HG03457 (cell line): ENCODE data around the gene EMX1.

Experiments used
- ATAC-seq: cut with Tn5 transposase; IDR thresholded peaks from one replicate; pipeline ENCODE4 v1.9.1; 2021; ENCODE audit warnings: moderate number of reproducible peaks; ENCODE audit not compliant: unreplicated experiment

Gene EMX1

DNA sequence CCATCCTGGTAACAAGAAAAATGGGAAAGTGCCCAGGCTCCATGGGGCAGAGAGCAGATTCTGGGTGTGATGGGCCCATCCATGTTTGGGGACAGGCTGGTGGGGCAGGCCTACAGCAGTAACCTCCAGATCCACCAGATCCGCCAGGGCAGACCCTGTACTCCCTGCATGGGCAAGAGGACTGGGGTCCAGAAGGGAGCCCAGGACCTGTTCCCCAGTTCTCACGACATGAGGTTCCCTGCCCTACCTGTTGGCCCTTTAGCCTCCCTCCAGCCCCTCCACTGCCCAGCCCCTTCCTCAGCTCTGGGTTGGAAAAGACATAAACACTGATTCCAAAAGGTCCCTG is 38.7 kb downstream of the EMX1 start:
- ATAC-seq = no peak

DNA sequence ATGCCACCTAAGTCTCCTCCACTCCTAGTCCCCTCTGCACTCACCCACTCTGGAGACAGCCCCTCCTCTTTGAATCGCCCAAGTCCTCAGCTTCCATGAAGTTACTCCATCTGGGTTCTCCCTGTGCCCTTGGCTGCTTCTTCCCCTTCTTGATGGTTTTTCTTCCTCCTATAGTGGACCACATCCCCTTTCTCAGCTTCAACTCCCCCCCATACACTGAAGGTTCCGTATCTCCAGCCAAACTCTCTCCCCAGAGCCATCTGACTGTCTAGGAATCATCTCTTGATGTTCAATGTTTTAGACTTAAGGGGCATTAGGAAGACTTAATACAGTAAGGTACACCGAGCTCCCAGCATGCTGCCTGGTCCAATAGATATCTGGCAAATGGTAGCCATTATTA is 39.6 kb downstream of the EMX1 start:
- ATAC-seq = no peak

DNA sequence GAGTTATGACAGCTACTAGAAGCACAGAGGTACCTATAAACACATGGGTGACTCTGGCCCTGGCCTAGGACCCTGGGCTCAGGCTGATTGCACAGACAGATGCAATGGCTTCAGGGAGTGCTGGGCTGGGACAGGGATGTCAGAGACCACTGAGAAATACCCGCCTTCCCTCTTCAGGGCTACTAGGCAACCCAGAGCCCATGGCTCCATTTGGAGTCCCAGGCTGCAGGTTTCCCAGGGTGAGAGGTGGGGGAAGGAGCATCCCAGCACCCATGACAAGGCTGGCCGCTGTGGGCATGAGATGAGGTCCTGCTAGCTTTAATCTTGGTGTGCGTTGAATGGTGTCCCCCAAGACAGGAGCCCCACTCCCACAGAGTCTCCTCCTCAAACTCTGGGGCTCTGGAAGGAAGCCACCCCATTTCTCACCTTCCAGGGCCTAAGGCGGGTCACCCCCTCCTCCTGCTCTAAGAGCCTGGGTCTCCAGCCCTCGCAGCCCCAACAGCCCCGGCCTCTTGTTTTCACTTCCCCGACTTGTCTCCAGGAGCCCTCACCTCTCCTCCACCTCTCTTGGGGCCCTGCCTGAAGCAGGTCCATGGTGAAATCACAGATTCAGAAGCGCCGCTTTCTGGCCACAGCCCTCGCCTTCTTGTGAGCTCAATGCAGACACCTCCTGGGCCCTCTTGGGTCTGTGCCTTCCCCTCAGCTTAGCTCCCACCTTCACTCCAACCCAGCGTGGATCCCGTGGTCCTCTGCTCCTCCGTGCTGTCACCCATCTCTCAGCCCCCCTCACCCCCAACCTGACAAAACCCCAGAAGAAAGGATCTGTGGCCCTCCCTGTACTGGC is 41.4 kb downstream of the EMX1 start:
- ATAC-seq = no peak

- ATAC-seq = no peak
These were observed 42.2 kb downstream of the EMX1 start for GRCh38 chr2:72959554-72959953.

- ATAC-seq = no peak
These were observed 43.0 kb downstream of the EMX1 start for GRCh38 chr2:72959995-72960981.

GRCh38 chr2:72961036-72961720 is 43.9 kb downstream of the EMX1 start:
- ATAC-seq = no peak

GRCh38 chr2:72961853-72962468 is 44.6 kb downstream of the EMX1 start:
- ATAC-seq = no peak

GRCh38 chr2:72962911-72963310 is 45.6 kb downstream of the EMX1 start:
- no peak for ATAC-seq

- ATAC-seq = no peak
These were observed 46.3 kb downstream of the EMX1 start for GRCh38 chr2:72963423-72964145.

GRCh38 chr2:72964146-72964525 is 46.8 kb downstream of the EMX1 start:
- no peak for ATAC-seq

GRCh38 chr2:72965016-72965415 is 47.7 kb downstream of the EMX1 start:
- no peak for ATAC-seq

DNA sequence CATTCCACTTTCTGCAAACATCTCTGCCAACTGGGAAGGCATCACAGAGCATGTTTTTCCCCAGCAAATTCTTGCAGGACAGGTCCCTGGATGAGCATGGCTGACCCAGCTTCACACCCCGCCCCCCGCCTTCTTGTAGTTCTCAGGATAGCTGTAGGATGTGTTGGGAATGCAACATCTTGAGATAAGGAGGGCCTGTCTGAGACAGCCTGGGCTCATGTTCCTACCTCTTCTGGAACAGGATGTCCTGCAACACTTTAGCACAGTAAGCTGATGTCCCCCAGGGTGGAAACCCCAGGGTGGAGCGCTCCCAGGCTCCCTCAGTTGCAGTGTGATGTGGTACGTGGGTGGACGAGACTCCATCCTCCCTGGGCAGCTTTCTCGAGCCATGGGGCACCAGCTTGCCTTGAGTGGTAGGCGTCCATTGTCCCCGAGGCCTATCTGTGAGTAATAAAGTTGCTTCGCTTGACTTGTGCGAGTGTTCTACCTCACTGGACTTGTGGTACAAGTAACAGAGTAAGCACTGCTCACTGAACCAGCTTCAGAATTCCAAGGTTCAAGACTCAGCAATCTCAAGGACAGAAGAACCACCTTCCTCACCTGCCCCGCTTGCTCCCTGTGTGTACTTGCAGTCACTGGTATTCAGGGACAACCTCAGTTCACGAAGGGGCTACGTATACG is 48.6 kb downstream of the EMX1 start:
- no peak for ATAC-seq

DNA sequence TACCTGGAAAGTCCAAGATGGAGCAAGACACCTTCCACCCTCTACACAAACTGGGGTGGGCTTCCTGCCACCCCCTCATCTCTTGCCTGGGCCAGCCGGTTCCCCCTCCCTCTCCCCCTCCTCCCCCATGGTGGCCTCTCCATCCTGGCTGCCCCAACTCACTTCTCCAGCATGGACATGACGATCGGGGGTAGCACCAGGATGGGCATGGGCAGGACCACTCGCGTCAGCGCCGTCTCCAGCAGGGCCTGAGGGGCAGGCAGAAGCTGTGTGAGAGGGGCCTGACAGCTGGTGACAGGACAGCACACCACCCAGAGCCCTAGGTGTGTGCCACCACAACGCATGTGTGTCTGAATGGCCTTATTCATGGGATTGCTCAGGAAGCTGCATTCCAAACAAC is 51.0 kb downstream of the EMX1 start:
- no peak for ATAC-seq

- ATAC-seq = no peak
These were observed 52.4 kb downstream of the EMX1 start for GRCh38 chr2:72969706-72970105.

- ATAC-seq = no peak
These were observed 53.7 kb downstream of the EMX1 start for GRCh38 chr2:72971036-72971435.

DNA sequence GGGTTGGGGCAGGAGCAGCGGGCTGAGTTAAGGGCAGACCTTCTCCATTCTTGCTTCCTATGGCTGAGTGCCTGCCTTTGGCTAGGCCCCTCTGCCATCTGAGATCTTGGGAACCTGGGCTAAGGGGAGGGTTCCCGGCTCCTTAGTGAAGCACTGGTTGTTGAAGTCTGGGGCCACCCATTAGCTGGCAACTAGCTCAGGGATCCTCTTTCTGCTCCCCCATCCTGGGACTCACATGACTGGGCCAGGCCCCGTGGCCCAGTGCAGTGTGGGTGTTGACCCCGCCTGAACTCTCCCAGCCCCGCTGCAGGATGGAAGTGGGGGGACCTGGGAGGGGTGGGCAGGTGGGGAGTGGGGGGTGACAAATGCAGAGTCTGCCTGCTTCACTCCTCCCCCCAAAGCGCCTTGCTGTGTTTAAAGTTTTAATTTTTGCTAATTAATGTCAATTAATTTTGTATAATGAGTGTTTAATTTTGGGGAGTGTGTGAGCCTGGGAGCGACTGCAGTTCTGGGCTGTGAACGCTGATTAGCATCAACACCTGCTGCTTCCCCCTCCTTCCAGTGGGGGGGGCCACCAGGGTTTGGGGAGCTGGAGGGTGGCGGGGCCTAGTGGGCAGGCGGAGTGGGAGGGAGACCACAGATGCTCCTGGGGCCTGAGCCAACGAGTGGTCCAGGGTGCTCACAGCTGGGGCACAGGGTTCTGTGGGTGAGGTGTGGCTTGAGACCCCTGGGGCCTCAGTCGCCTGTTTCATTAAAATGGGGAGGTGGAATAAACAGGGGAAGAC is 55.2 kb downstream of the EMX1 start:
- ATAC-seq = no peak

DNA sequence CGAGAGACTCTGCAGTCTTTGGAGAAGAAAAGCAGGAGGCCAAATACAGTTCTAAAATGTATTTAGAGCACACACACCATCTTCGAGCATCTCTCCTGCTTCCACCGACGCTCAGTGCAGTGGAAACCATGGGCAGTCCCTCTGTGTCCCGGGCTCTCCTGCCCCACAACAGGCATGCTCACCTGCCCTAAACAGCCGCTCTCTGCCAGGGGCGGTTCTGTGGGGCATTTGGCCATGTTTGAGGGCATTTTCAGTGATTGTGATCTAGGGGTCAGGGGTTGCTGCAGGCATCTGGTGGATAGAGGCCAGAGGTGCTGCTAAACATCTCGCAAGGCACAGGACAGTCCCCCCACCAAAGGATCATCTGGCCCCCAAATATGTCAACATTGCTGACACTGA is 55.8 kb downstream of the EMX1 start:
- no peak for ATAC-seq

DNA sequence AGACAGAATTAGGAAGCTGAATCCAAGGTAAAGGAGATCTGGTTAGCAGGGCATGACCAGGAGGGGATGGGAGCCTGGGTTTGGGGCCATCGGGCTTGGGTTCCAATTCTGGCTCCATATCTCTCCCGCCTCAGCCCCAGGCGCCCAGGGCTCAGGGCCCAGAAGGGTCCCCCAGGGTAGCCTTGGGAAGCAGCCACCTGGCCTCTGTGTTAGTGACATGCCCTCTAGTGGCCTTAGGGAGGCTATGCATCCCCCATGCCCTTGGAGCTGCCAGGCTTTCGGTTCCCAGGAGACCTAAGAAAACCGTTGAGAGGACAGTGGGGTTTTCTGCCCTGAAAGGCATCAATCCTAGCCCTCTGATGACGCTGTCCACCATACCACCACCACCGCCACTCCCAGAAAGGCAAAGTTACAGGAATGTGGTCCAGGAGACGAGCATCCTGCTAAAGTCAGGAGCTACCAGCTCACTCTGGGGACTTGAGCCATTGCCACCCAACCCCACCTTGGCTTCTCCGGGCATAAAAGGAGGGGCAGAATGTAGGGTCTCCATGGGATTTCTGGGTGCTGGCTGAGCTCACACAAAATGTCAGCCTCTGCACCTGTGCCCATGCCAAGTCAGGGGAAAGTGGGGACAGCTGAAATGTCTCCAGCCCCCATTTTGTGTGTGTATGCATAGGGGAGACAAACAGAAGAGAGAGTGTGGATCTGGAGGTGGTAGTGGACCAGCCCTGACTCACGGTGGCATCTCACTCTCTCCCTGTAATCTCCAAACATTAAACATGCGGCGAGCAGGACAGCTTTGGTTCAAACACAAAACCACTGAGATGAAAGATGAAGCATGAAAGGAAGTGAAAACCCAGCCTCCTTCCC is 56.5 kb downstream of the EMX1 start:
- ATAC-seq = no peak
